Measurements from ENCODE around the gene CD247.

The CD247 gene

GRCh38 chr1:167483790-167484189 lies 34.5 kb downstream of the CD247 start (continued):
- TF ChIP-seq PATZ1 (tag by site-specific recombination; IDR thresholded peaks at IDR 0.05) (no peak), ZNF211 (tag by site-specific recombination; IDR thresholded peaks at IDR 0.05; ENCODE audit: low read depth) (no peak), ZNF175 (tag by site-specific recombination; IDR thresholded peaks at IDR 0.05) (no peak), ZNF114 (tag by site-specific recombination; IDR thresholded peaks at IDR 0.05) (no peak), ZNF837 (tag by site-specific recombination; IDR thresholded peaks at IDR 0.05) (no peak)

GRCh38 chr1:167482184-167482583 lies 36.1 kb downstream of the CD247 start:
- Histone ChIP-seq H3K4me1 (ENCODE audit: control insufficient read depth, insufficient read depth, low read length) (no peaks in the 10 kb centered on the region), H3K9me3 (ENCODE audit: control insufficient read depth, insufficient read depth, low read depth, low read length) (no peaks in the 10 kb centered on the region), H3K36me3 (ENCODE audit: control insufficient read depth in 2 of 2, insufficient read depth in 1 of 2, low read length in 2 of 2) (no peaks in the 10 kb centered on the region), H3K27ac (ENCODE audit: extremely low read depth, low read depth, low read length) (no peak overlapping the region), H3K4me3 (ENCODE audit: low read depth, low read length) (no peak overlapping the region)
- CTCF ChIA-PET = no interaction called here
- TF ChIP-seq ZNF791 (tag by site-specific recombination; IDR thresholded peaks at IDR 0.05) = no peak
- no peak for TF ChIP-seq PATZ1 (tag by site-specific recombination; IDR thresholded peaks at IDR 0.05)
- no peak for TF ChIP-seq ZBTB49 (tag by site-specific recombination; IDR thresholded peaks at IDR 0.05; ENCODE audit: low read depth)
- no peak for TF ChIP-seq ZNF560 (tag by site-specific recombination; IDR thresholded peaks at IDR 0.05; ENCODE audit: borderline replicate concordance)
- TF ChIP-seq PRDM10 (tag by site-specific recombination; IDR thresholded peaks at IDR 0.05) = no peak
- TF ChIP-seq ZEB2 (tag by site-specific recombination; IDR thresholded peaks at IDR 0.05) = no peak
- TF ChIP-seq ZNF658 (tag by site-specific recombination; IDR thresholded peaks at IDR 0.05) = no peak
- TF ChIP-seq ZNF701 (tag by site-specific recombination; IDR thresholded peaks at IDR 0.05) = peak; percentile 94
- POLR2A ChIA-PET = no interaction called here

GRCh38 chr1:167479331-167479979 lies 38.9 kb downstream of the CD247 start:
- CTCF ChIA-PET = interaction anchor here (0.5 to 0.7 kb wide), 2 partner anchors 17 to 968 kb away, joined by 3 to 4 read pairs; no protein-coding TSS in a partner anchor
- Histone ChIP-seq H3K4me1 (ENCODE audit: control insufficient read depth, insufficient read depth, low read length) (no peaks in the 10 kb centered on the region), H3K36me3 (ENCODE audit: control insufficient read depth in 2 of 2, insufficient read depth in 1 of 2, low read length in 2 of 2) (no peaks in the 10 kb centered on the region), H3K27ac (ENCODE audit: extremely low read depth, low read depth, low read length) (no peak overlapping the region), H3K9me3 (ENCODE audit: control insufficient read depth, insufficient read depth, low read depth, low read length) (no peaks in the 10 kb centered on the region), H3K4me3 (ENCODE audit: low read depth, low read length) (no peak overlapping the region)
- POLR2A ChIA-PET = no interaction called here
- TF ChIP-seq ZNF366 (tag by site-specific recombination; conservative IDR thresholded peaks at IDR 0.05) = no peak
- TF ChIP-seq ZNF621 (tag by site-specific recombination; IDR thresholded peaks at IDR 0.05) = no peak
- TF ChIP-seq ZNF398 (tag by site-specific recombination; IDR thresholded peaks at IDR 0.05) = no peak
